DMS153 treated with DMSO at 0.1 percent for 48 hours (cell line): ENCODE measurements around the gene ZMYM5.
A peak's percentile ranks its signal among the peaks of the same experiment; 100 is the strongest.
"Not testable (repeated sequence)": the region's sequence is repeated elsewhere in the genome, so short reads cannot be mapped to it uniquely, and the experiment has no call there.

Experiments
- DNase-seq: peaks from one replicate; lab custom pipeline; 2025; ENCODE audit not compliant: unreplicated experiment; lab: John Stamatoyannopoulos, UW

ZMYM5 gene

GRCh38 chr13:19822673-19823072 is 40.8 kb downstream of the ZMYM5 start:
- DNase-seq = no peak

GRCh38 chr13:19818223-19818842 is 45.1 kb downstream of the ZMYM5 start:
- no peak for DNase-seq

- no peak for DNase-seq
Measured at GRCh38 chr13:19817510-19818158, 45.8 kb downstream of the ZMYM5 start.

- no peak for DNase-seq
Measured at GRCh38 chr13:19817106-19817505, 46.3 kb downstream of the ZMYM5 start.

- DNase-seq = not testable (repeated sequence)
Measured at GRCh38 chr13:19815842-19816241, 47.6 kb downstream of the ZMYM5 start.

GRCh38 chr13:19810996-19811881 is 52.2 kb downstream of the ZMYM5 start:
- DNase-seq = no peak

- no peak for DNase-seq
Measured at GRCh38 chr13:19810151-19810550, 53.3 kb downstream of the ZMYM5 start.

- DNase-seq = no peak
Measured at GRCh38 chr13:19805765-19806164, 57.7 kb downstream of the ZMYM5 start.

- DNase-seq = no peak
Measured at GRCh38 chr13:19795956-19796355, 67.5 kb downstream of the ZMYM5 start.

- no peak for DNase-seq
Measured at GRCh38 chr13:19794631-19795030, 68.8 kb downstream of the ZMYM5 start.

GRCh38 chr13:19791953-19792537 is 71.4 kb downstream of the ZMYM5 start:
- no peak for DNase-seq

GRCh38 chr13:19782727-19783682 is 80.4 kb downstream of the ZMYM5 start, which contains the start of gene PSPC1:
PSPC1 (minus strand) TSS chr13:19782945; CDS start chr13:19782757, 188 bp downstream.
- DNase-seq = peak; percentile 90

- peak; percentile 14 for DNase-seq
Measured at GRCh38 chr13:19782049-19782726, 81.3 kb downstream of the ZMYM5 start.

GRCh38 chr13:19781526-19781925 is 81.9 kb downstream of the ZMYM5 start:
- no peak for DNase-seq

GRCh38 chr13:19780753-19781418 is 82.6 kb downstream of the ZMYM5 start:
- DNase-seq = not testable (repeated sequence)
